Measurements from ENCODE around the gene MTHFR.

Gene MTHFR

GRCh38 chr1:11764115-11764514 lies 41.6 kb downstream of the MTHFR start:
- no peak overlapping the region for H3K27ac ChIP-seq (replicated peaks)
- no peak for DNase-seq (ENCODE audit: low read depth in 1 of 2, low spot score in 1 of 2)
- H3K4me3 ChIP-seq (replicated peaks; ENCODE audit: insufficient read depth, low read length), result no peak overlapping the region
- TF ChIP-seq SPI1 (IDR thresholded peaks at IDR 0.05; ENCODE audit: borderline replicate concordance, low read depth), result no peak
- TF ChIP-seq GABPA (IDR thresholded peaks at IDR 0.05; ENCODE audit: low read depth), result no peak
- no peak for TF ChIP-seq POLR2AphosphoS5 (IDR thresholded peaks at IDR 0.05; ENCODE audit: low read depth)
- TF ChIP-seq CTCF (IDR thresholded peaks at IDR 0.05; ENCODE audit: insufficient read depth, low read length), result no peak
- TF ChIP-seq REST (IDR thresholded peaks at IDR 0.05; ENCODE audit: insufficient replicate concordance, low read depth), result no peak
- H3K27me3 ChIP-seq (ENCODE audit: insufficient read depth, poor library complexity, severe bottlenecking), result peaks cover 5% of the 10 kb centered on the region

- TF ChIP-seq SPI1 (IDR thresholded peaks at IDR 0.05; ENCODE audit: borderline replicate concordance, low read depth) (no peak), POLR2AphosphoS5 (IDR thresholded peaks at IDR 0.05; ENCODE audit: low read depth) (no peak), CTCF (IDR thresholded peaks at IDR 0.05; ENCODE audit: insufficient read depth, low read length) (no peak), REST (IDR thresholded peaks at IDR 0.05; ENCODE audit: insufficient replicate concordance, low read depth) (no peak), GABPA (IDR thresholded peaks at IDR 0.05; ENCODE audit: low read depth) (no peak)
- DNase-seq (ENCODE audit: low read depth in 1 of 2, low spot score in 1 of 2), result no peak
- H3K27ac ChIP-seq (replicated peaks), result no peak within 1 kb of the TSS
- no peak within 1 kb of the TSS for H3K4me3 ChIP-seq (replicated peaks; ENCODE audit: insufficient read depth, low read length)
- H3K27me3 ChIP-seq (ENCODE audit: insufficient read depth, poor library complexity, severe bottlenecking), result peaks cover 5% of the 10 kb centered on the region
Observed at GRCh38 chr1:11761988-11762406, 43.8 kb downstream of the MTHFR start, which contains the start of gene C1orf167. TSS of gene C1orf167 (plus strand) at chr1:11762193. CDS start at chr1:11764401, 2,208 bp downstream.

- Histone ChIP-seq H3K27ac (replicated peaks) (no peak overlapping the region), H3K27me3 (ENCODE audit: insufficient read depth, poor library complexity, severe bottlenecking) (peaks cover 5% of the 10 kb centered on the region), H3K4me3 (replicated peaks; ENCODE audit: insufficient read depth, low read length) (no peak overlapping the region)
- DNase-seq (ENCODE audit: low read depth in 1 of 2, low spot score in 1 of 2), result no peak
- TF ChIP-seq POLR2AphosphoS5 (IDR thresholded peaks at IDR 0.05; ENCODE audit: low read depth) (no peak), REST (IDR thresholded peaks at IDR 0.05; ENCODE audit: insufficient replicate concordance, low read depth) (no peak), CTCF (IDR thresholded peaks at IDR 0.05; ENCODE audit: insufficient read depth, low read length) (no peak), SPI1 (IDR thresholded peaks at IDR 0.05; ENCODE audit: borderline replicate concordance, low read depth) (no peak), GABPA (IDR thresholded peaks at IDR 0.05; ENCODE audit: low read depth) (no peak)
Observed at GRCh38 chr1:11761285-11761684, 44.5 kb downstream of the MTHFR start.

All from HL-60 (cell line).